Retinal pigment epithelial cell (primary cell): ENCODE results near the gene VPS45.

Experiments used
- DNase-seq: peaks from one replicate; pipeline ENCODE4 v3.0.0-alpha.2; 2010; ENCODE audit warnings: low read depth
- H3K4me3 ChIP-seq: 2 replicates; pipeline ENCODE4 v1.5.1; 2011; ENCODE audit warnings: mild to moderate bottlenecking, low read length, control low read depth, moderate library complexity
- TF ChIP-seq, protein P1 (sequence below): conservative IDR thresholded peaks from 2 replicates; pipeline ENCODE4 v1.5.1; 2011; ENCODE audit warnings: low read depth, low read length, control low read depth, inconsistent platforms

Gene VPS45

DNA sequence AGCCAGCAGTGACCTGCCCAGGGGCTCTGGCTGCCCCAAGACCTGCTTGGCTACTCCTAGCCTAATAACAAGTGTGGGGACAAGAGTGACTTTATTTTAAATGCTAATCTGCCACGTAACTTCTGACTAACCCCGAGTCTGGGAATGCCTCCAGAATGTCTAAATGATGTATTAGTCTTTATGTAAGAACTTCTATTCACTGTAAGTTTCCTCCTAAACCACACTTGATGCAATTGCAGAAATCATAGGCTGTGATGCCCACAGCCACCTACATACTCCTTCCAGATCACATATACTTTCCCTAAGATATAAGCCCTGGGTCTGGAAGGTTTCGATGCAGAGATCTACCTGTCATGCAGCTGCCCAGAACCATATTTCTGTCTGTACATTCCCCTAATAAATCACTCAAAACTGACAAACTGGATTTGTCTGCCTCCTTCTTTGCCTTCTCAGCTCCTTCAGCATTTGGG, 5.9 kb upstream of the VPS45 start:
- H3K4me3 ChIP-seq: no peak overlapping the region
- DNase-seq: peak; percentile 76
- TF ChIP-seq, protein P1, sequence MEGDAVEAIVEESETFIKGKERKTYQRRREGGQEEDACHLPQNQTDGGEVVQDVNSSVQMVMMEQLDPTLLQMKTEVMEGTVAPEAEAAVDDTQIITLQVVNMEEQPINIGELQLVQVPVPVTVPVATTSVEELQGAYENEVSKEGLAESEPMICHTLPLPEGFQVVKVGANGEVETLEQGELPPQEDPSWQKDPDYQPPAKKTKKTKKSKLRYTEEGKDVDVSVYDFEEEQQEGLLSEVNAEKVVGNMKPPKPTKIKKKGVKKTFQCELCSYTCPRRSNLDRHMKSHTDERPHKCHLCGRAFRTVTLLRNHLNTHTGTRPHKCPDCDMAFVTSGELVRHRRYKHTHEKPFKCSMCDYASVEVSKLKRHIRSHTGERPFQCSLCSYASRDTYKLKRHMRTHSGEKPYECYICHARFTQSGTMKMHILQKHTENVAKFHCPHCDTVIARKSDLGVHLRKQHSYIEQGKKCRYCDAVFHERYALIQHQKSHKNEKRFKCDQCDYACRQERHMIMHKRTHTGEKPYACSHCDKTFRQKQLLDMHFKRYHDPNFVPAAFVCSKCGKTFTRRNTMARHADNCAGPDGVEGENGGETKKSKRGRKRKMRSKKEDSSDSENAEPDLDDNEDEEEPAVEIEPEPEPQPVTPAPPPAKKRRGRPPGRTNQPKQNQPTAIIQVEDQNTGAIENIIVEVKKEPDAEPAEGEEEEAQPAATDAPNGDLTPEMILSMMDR: no peak

DNA sequence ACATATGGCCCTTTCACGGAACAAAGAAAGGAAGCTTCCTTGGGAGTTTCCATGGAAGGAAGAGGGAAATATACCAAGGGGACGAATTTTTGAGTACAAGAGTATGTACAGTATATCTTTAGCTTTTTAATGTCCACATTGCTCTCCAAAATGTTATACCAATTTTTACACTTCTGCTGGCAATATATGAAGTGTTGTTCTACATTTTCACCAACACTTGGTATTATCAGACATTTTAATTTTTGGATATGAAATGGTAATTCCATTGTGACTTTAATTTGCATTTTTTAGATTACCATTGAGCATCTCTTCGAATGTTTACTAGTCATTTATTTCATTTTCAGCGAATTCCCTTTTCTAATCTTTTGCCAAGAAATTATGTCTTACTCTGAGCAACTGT, 5.5 kb upstream of the VPS45 start:
- TF ChIP-seq, protein P1: no peak

DNA sequence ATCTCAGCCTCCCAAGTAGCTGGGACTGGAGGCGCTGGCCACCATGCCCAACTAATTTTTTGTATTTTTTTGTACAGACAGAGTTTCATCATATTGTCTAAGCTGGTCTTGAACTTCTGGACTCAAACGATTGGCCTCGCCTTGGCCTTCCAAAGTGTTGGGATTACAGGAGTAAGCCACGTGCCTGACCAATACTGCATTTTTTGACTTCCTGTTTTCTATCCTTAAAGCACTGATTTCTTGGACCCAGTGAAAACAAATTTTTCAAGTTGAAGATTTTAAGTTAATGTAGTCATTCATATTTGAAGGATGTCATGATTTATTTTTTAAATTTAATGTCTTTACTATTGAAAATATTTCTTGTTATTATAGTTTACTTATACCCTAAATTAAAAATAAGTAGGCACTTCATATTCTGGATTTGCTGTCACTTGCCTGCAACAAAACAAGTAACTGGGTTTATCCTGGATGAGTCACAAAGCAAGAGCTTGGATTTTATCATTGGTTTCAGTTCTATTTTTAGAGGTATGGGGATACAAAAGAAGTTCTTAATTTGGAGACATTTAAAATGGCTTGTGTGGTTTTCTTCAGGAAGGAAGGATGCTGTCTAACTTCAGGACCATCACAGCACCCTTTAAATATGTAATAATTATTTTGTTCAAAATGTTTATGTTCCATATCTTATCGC, 2.2 kb upstream of the VPS45 start:
- TF ChIP-seq, protein P1: no peak
- DNase-seq: peak; percentile 19
- no peak overlapping the region for H3K4me3 ChIP-seq

More for the DNA sequence above, 5.5 kb upstream of the VPS45 start:
- DNase-seq: no peak
- H3K4me3 ChIP-seq: no peak overlapping the region

DNA sequence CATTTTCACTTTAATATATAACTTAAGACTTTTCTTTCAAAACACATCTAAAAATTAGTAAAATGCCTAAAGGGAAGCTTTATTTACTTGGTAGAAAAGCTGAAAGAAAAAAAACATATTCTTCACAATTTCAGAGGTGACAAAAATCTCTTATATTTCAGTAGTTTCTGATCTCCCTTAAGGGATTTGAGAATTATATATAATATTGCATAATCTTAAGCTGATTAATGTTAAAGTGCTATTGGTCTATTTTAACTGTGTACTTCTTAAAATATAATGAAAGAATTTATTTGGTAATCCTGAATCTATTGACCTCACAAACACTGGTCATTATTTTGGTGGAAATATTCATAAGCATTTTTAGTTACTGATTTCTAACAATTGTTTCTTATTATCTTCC, 1.2 kb upstream of the VPS45 start:
- no peak for DNase-seq
- TF ChIP-seq, protein P1: no peak
- peak overlapping the region; percentile 86 for H3K4me3 ChIP-seq

DNA sequence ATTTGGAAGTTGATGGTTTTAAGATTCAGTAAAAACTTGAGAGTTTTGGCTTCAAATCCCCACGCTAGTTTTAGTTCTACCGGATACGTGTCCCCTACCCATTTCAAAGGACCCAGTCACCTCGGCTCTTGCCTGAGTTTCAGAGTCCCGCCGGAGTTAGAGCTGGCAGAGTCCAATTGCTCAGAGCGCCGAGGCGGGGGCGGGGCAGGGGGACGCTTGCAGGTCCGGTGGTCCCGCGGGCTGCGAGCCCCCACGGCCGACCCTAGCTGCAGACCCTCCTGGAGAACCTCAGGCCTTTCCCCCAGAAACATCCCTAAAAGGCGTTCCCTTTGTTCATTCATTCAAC, 765 bp upstream of the VPS45 start:
- DNase-seq: peak; percentile 14
- TF ChIP-seq, protein P1: no peak
- peak overlapping the region; percentile 86 for H3K4me3 ChIP-seq

DNA sequence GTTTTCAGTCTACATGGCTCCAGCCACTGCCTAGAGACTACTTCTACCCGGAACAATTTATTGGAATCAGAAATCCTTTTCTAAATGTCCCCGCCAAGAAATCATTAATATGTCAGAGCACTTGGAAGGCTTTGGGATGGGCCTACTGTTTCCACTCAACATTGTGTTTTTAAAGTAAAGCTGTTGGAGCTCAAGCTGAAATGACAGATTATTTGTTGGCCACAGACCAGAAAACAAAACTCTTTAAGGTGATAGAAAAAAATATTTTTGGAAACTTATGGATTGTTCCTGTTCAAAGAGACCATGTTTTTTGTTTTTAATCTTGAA, 496 bp downstream of the VPS45 start:
- peak overlapping the region; percentile 86 for H3K4me3 ChIP-seq
- no peak for DNase-seq
- TF ChIP-seq, protein P1: no peak

DNA sequence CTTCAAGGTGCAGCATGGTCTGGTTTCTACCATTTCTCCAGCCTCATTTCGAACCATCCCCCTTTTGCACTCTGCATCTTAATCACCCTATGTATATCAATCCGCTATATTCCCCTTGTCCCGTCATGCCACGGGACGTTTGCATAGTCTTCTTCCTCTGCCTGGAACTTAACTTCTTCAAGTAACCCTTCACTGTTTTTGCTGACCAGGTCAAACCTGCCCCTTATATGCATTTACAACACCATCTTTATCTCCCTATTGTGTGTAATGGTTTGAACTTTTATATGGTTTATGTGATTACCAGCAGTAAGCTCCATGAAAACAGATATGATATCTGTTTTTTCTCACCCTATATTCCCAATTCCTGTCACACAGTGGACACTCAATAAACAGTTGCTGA, 2.3 kb downstream of the VPS45 start:
- no peak for DNase-seq
- no peak overlapping the region for H3K4me3 ChIP-seq
- TF ChIP-seq, protein P1: no peak
